Left ventricle myocardium inferior (tissue), 1 donor: ENCODE results near the gene CADPS. TPM values are rescaled to one million over a fixed set of nuclear protein-coding genes. Genes with fewer than 3 reads are reported as not detected.

Experiments
- DNase-seq: peaks from one replicate; pipeline ENCODE4 v3.0.0-alpha.2; 2020
- H3K27ac ChIP-seq: fragments of 200-600 bp; replicated peaks from 2 replicates; pipeline ENCODE4 v1.8.0; 2021
- H3K27me3 ChIP-seq: fragments of 200-600 bp; 2 replicates; pipeline ENCODE4 v1.8.0; 2021; ENCODE audit warnings: low read depth
- H3K36me3 ChIP-seq: fragments of 200-600 bp; 2 replicates; pipeline ENCODE4 v1.8.0; 2021
- H3K4me1 ChIP-seq: fragments of 200-600 bp; 2 replicates; pipeline ENCODE4 v1.8.0; 2021
- H3K4me3 ChIP-seq: fragments of 200-600 bp; 2 replicates; pipeline ENCODE4 v1.8.0; 2021; ENCODE audit warnings: mild to moderate bottlenecking, moderate library complexity
- H3K9me3 ChIP-seq: fragments of 200-600 bp; replicated peaks from 2 replicates; pipeline ENCODE4 v1.8.0; 2021
- CTCF ChIP-seq: fragments of 200-600 bp; IDR thresholded peaks from 2 replicates; pipeline ENCODE4 v1.8.0; 2021; ENCODE audit warnings: antibody characterized with exemption, mild to moderate bottlenecking, borderline replicate concordance
- intact Hi-C: fragments of 100-400 bp; cut with micrococcal nuclease; formaldehyde crosslinking; loops from one replicate; pipeline ENCODE4 v1.11.0; 2022
- total RNA-seq: library from RNA; stranded (reverse); fragmentation: NEBNext Ultra II Directional; extraction: Animal tissue kit (Norgen Biotek cat#: 25700); gene quantifications from one replicate; pipeline ENCODE4 v1.2.1, GENCODE V29; 2021
- donor health status: DM: no; HTN: yes; CAD: no; lungs with severe emphysema.

CADPS gene
- total RNA-seq, 1 donor from 2014 or later = 25.0 TPM

GRCh38 chr3:62454916-62455315, 420.3 kb downstream of the CADPS start:
- no peaks in the 10 kb centered on the region for H3K4me1 ChIP-seq
- no peaks in the 10 kb centered on the region for H3K9me3 ChIP-seq
- TF ChIP-seq CTCF = no peak
- no peak overlapping the region for H3K27ac ChIP-seq
- intact Hi-C loops = no loop called here
- H3K27me3 ChIP-seq = no peaks in the 10 kb centered on the region
- no peak overlapping the region for H3K4me3 ChIP-seq
- no peaks in the 10 kb centered on the region for H3K36me3 ChIP-seq
- no peak for DNase-seq

GRCh38 chr3:62453448-62453847, 421.8 kb downstream of the CADPS start:
- no peak for DNase-seq
- Histone ChIP-seq H3K36me3 (no peaks in the 10 kb centered on the region), H3K4me3 (no peak overlapping the region), H3K9me3 (no peaks in the 10 kb centered on the region), H3K27me3 (no peaks in the 10 kb centered on the region), H3K27ac (no peak overlapping the region), H3K4me1 (no peaks in the 10 kb centered on the region)
- no peak for TF ChIP-seq CTCF
- intact Hi-C loops = no loop called here

GRCh38 chr3:62451211-62451887, 423.9 kb downstream of the CADPS start:
- no peak overlapping the region for H3K4me3 ChIP-seq
- no peaks in the 10 kb centered on the region for H3K9me3 ChIP-seq
- no peak for DNase-seq
- intact Hi-C loops = no loop called here
- TF ChIP-seq CTCF = no peak
- no peak overlapping the region for H3K27ac ChIP-seq
- no peaks in the 10 kb centered on the region for H3K36me3 ChIP-seq
- H3K4me1 ChIP-seq = no peaks in the 10 kb centered on the region
- peaks cover 8% of the 10 kb centered on the region for H3K27me3 ChIP-seq

GRCh38 chr3:62446337-62446940, 428.8 kb downstream of the CADPS start:
- H3K36me3 ChIP-seq = no peaks in the 10 kb centered on the region
- TF ChIP-seq CTCF = no peak
- no peaks in the 10 kb centered on the region for H3K9me3 ChIP-seq
- H3K27ac ChIP-seq = no peak overlapping the region
- peaks cover 8% of the 10 kb centered on the region for H3K27me3 ChIP-seq
- DNase-seq = no peak
- no peaks in the 10 kb centered on the region for H3K4me1 ChIP-seq
- intact Hi-C loops = no loop called here
- no peak overlapping the region for H3K4me3 ChIP-seq

- TF ChIP-seq CTCF = no peak
- intact Hi-C loops = no loop called here
- Histone ChIP-seq H3K27me3 (peaks cover 8% of the 10 kb centered on the region), H3K4me3 (no peak overlapping the region), H3K27ac (no peak overlapping the region), H3K36me3 (no peaks in the 10 kb centered on the region), H3K4me1 (no peaks in the 10 kb centered on the region), H3K9me3 (no peaks in the 10 kb centered on the region)
- DNase-seq = no peak
Observed at GRCh38 chr3:62445275-62445674, 429.9 kb downstream of the CADPS start.
